Glutamatergic neuron (in vitro differentiated cells): ENCODE measurements around the gene ACTN1. TPM values are rescaled to one million over a fixed set of nuclear protein-coding genes. Genes with fewer than 3 reads are reported as not detected.
A peak's percentile ranks its signal among the peaks of the same experiment; 100 is the strongest.

ENCODE experiments used
- DNase-seq: peaks from one replicate; pipeline ENCODE4 v3.0.0; 2022
- H3K27ac Mint-ChIP-seq: one replicate; pipeline ENCODE4 v1.8.0; 2020; ENCODE audit warnings: mild to moderate bottlenecking, mixed read lengths, inconsistent platforms; ENCODE audit not compliant: unreplicated experiment
- H3K27me3 Mint-ChIP-seq: one replicate; pipeline ENCODE4 v1.8.0; 2020; ENCODE audit warnings: mild to moderate bottlenecking, moderate library complexity, mixed read lengths, inconsistent platforms; ENCODE audit not compliant: unreplicated experiment
- H3K36me3 Mint-ChIP-seq: one replicate; pipeline ENCODE4 v1.8.0; 2020; ENCODE audit warnings: mild to moderate bottlenecking, mixed read lengths, inconsistent platforms; ENCODE audit not compliant: unreplicated experiment
- H3K4me1 Mint-ChIP-seq: one replicate; pipeline ENCODE4 v1.8.0; 2020; ENCODE audit warnings: mild to moderate bottlenecking, low read depth, mixed read lengths, inconsistent platforms; ENCODE audit not compliant: unreplicated experiment
- H3K4me3 Mint-ChIP-seq: one replicate; pipeline ENCODE4 v1.8.0; 2020; ENCODE audit warnings: mild to moderate bottlenecking, mixed read lengths, inconsistent platforms; ENCODE audit not compliant: unreplicated experiment
- H3K9me3 Mint-ChIP-seq: one replicate; pipeline ENCODE4 v1.8.0; 2020; ENCODE audit warnings: mild to moderate bottlenecking, moderate library complexity, mixed read lengths, inconsistent platforms; ENCODE audit not compliant: unreplicated experiment
- total RNA-seq: library from RNA; stranded (reverse); fragmentation: NEBNext Ultra II Directional; extraction: Animal tissue kit (Norgen Biotek cat#: 25700); gene quantifications from one replicate; pipeline ENCODE4 v1.2.1, GENCODE V29; 2021; ENCODE audit not compliant: unreplicated experiment
- TF ChIP-seq, protein P1 (sequence below): fragments of 200-600 bp; sonication (generic); IDR thresholded peaks from one replicate; pipeline ENCODE4 v1.5.0; 2021; ENCODE audit not compliant: partially characterized antibody, unreplicated experiment

ACTN1 gene
- total RNA-seq, 1 donor from 2014 or later = 48.1 TPM

DNA sequence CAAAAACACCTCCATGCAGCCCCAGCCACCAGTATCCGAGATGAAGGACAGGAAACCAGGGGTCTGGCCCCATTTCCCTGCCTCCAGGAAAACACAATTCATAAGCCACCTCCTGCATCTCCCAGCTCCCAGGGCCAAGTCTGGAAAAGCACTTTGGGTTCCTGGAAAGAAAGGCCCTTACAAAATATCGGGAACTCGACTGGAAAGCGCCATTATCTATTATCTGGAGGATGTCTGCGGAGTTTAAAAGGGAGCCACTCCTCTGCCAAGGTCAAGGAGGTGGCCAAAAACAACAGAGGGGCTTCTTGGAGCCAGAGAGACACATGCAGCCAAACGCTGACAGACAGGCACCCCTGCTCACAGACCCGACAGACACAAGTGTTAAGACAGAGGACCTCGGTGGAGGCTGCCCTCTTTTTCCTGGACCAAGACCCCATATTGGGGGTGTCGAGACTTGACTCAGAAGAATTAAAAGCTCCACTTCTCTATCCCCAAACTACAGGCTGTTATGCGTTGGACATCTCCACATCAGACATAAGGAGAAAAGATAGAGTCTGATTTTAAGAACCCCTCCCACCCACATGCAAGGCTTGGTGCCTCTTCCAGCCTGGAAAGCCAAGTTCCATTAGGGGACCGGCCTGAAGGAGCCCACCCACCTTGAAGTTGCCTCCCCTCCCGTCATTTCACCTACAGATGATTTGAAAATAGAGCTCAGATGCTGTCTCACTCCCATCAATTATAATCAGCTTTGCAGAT lies 9.6 kb downstream of the ACTN1 start:
- DNase-seq = no peak
- H3K27me3 Mint-ChIP-seq = peaks cover 4% of the 10 kb centered on the region
- no peaks in the 10 kb centered on the region for H3K9me3 Mint-ChIP-seq
- TF ChIP-seq, protein P1, sequence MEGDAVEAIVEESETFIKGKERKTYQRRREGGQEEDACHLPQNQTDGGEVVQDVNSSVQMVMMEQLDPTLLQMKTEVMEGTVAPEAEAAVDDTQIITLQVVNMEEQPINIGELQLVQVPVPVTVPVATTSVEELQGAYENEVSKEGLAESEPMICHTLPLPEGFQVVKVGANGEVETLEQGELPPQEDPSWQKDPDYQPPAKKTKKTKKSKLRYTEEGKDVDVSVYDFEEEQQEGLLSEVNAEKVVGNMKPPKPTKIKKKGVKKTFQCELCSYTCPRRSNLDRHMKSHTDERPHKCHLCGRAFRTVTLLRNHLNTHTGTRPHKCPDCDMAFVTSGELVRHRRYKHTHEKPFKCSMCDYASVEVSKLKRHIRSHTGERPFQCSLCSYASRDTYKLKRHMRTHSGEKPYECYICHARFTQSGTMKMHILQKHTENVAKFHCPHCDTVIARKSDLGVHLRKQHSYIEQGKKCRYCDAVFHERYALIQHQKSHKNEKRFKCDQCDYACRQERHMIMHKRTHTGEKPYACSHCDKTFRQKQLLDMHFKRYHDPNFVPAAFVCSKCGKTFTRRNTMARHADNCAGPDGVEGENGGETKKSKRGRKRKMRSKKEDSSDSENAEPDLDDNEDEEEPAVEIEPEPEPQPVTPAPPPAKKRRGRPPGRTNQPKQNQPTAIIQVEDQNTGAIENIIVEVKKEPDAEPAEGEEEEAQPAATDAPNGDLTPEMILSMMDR = no peak
- peak overlapping the region; percentile 13 for H3K4me3 Mint-ChIP-seq
- peak overlapping the region; percentile 62 for H3K27ac Mint-ChIP-seq
- no peaks in the 10 kb centered on the region for H3K36me3 Mint-ChIP-seq
- H3K4me1 Mint-ChIP-seq = peaks cover 19% of the 10 kb centered on the region

DNA sequence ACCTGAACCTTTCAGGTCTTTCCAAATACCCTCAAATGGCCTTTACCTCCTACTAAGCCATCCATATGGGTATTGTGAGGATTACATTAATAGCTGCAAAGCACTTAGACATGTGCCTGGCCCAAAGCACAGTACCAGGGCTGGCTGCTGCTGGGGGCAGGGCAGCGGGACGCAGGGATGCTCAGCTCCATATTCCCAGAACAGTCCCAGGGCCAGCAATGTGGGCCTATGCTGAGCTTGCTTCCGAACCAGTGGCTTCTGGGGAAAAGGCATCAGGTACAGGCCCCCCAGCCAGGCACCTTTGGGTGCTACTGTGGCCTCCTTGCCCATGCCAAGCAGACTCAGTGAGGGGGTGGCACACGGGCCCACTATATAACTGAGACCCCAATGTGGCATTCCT lies 10.4 kb downstream of the ACTN1 start:
- H3K27me3 Mint-ChIP-seq = peaks cover 4% of the 10 kb centered on the region

DNA sequence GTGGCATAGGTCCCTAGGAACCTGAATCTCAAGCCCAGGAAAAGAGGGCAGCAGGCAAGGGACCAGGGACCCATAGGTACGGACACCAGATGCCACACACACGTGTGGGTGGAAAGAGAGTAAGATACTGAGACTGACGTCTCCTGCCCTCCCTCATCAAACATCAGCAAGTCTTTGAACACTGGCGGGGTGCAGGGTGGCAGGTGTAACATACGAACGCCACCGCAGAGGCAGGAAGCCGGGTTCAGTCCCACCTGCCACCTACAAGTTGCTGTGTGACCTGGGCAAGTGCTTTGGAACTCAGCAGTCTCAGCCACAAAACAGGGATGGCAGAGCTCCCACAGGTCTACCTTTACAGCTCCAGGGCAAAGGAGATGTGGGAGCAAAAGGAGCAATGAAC lies 11.1 kb downstream of the ACTN1 start:
- H3K4me3 Mint-ChIP-seq = no peak overlapping the region
- no peak overlapping the region for H3K27ac Mint-ChIP-seq
- peaks cover 4% of the 10 kb centered on the region for H3K27me3 Mint-ChIP-seq
- no peak for DNase-seq
- H3K9me3 Mint-ChIP-seq = no peaks in the 10 kb centered on the region
- H3K4me1 Mint-ChIP-seq = peaks cover 20% of the 10 kb centered on the region
- TF ChIP-seq, protein P1 = no peak
- no peaks in the 10 kb centered on the region for H3K36me3 Mint-ChIP-seq

More for the DNA sequence above, 10.4 kb downstream of the ACTN1 start:
- Mint-ChIP-seq H3K27ac (no peak overlapping the region), H3K36me3 (no peaks in the 10 kb centered on the region), H3K4me3 (no peak overlapping the region), H3K4me1 (peaks cover 19% of the 10 kb centered on the region), H3K9me3 (no peaks in the 10 kb centered on the region)
- no peak for DNase-seq
- TF ChIP-seq, protein P1 = no peak

DNA sequence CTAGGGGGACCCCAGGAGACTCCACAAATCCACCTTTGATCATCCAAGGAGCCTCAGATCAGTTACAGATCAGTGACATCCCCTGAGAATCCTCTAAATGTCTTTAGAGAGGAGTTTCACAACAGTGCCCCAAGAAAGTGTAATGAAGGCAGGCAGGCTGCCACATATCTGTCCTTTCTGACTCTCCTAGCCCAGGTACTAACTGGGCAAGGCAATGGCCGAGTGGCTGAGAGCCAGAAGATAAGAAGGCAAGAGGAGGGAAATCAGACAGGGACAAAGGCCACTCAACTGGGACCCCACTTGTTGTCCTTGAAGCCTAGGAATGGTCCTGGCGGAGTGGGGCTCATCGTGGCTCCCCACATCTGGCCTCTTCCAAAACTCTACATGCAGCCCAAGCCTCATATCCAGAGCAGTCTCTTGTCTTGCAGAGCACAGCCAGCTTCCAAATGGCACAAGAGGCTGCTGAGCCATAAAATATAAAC lies 11.6 kb downstream of the ACTN1 start:
- TF ChIP-seq, protein P1 = no peak
- H3K4me3 Mint-ChIP-seq = no peak overlapping the region
- DNase-seq = no peak
- peaks cover 24% of the 10 kb centered on the region for H3K4me1 Mint-ChIP-seq
- peaks cover 8% of the 10 kb centered on the region for H3K27me3 Mint-ChIP-seq
- H3K9me3 Mint-ChIP-seq = no peaks in the 10 kb centered on the region
- H3K36me3 Mint-ChIP-seq = no peaks in the 10 kb centered on the region
- no peak overlapping the region for H3K27ac Mint-ChIP-seq

DNA sequence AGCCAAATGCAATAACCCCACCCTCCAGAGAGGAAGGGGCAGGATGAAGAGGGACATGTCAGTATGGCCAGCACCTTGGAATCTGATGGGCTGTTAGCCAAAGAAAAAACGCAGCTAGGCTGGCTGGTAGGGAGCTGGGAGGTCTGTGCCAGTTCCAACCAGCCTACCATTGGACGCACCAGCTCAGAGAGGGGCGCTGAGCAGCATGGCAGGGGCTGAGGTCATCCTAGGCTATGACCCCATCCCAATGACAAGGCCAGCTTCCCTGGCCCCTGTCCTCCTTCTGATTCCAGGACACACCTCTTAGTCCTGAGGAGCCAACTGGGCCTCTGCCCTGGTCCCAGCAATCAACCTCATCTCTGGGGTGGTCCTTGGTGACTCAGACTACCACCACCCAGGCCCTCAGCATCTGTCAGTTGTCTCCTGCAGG lies 12.2 kb downstream of the ACTN1 start:
- Mint-ChIP-seq H3K27me3 (peaks cover 10% of the 10 kb centered on the region), H3K27ac (no peak overlapping the region), H3K4me1 (peaks cover 28% of the 10 kb centered on the region), H3K4me3 (no peak overlapping the region), H3K36me3 (no peaks in the 10 kb centered on the region), H3K9me3 (no peaks in the 10 kb centered on the region)
- no peak for DNase-seq
- TF ChIP-seq, protein P1 = no peak
